SH-SY5Y (cell line): ENCODE measurements around the gene NAT9.

Experiments used
- GATA2 ChIP-seq: IDR thresholded peaks from 2 replicates; pipeline ENCODE4 v1.6.1; 2011; ENCODE audit warnings: mild to moderate bottlenecking, low read depth, low read length
- GATA3 ChIP-seq: IDR thresholded peaks from 2 replicates; pipeline ENCODE4 v1.6.1; 2011; ENCODE audit warnings: low read depth, mild to moderate bottlenecking, low read length, moderate library complexity

DNA sequence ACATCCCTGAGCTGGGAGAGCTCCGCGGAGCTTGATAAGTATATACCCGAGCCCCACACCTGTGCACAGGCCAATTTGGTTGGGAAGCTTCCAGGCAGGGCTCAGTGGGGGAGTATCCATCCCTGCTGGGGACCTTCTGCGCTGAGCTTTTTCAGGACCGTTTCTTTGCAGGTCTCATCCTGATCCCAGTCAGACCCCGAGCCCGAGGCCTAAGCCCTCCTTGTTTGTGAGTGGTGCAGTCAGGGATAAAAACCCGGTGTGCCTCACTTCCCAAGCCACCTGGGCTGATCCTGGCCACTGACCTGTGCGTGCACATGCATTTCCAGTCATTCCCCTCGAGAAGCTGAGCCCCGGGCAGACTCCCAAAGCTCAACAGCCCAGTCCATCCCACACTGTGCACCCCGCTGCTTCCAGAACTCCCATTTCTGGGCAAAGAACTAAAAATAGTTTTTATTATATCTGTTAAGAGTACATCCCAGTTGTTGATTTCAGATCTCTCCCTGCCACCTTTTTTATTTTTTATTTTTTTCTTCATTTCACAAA, 27.3 kb upstream of the NAT9 start:
- TF ChIP-seq GATA3 (no peak), GATA2 (no peak)
